Measurements from ENCODE around the gene DDIT4L. TPM values are rescaled to one million over a fixed set of nuclear protein-coding genes. Genes with fewer than 3 reads are reported as not detected.

DDIT4L gene
- total and polyA plus RNA-seq, 10 of the 15 experiments (the other 5 are each of a cell fraction or from before 2014, with no cell fraction given) = 0.02 to 0.08 TPM; not detected in 8

DNA sequence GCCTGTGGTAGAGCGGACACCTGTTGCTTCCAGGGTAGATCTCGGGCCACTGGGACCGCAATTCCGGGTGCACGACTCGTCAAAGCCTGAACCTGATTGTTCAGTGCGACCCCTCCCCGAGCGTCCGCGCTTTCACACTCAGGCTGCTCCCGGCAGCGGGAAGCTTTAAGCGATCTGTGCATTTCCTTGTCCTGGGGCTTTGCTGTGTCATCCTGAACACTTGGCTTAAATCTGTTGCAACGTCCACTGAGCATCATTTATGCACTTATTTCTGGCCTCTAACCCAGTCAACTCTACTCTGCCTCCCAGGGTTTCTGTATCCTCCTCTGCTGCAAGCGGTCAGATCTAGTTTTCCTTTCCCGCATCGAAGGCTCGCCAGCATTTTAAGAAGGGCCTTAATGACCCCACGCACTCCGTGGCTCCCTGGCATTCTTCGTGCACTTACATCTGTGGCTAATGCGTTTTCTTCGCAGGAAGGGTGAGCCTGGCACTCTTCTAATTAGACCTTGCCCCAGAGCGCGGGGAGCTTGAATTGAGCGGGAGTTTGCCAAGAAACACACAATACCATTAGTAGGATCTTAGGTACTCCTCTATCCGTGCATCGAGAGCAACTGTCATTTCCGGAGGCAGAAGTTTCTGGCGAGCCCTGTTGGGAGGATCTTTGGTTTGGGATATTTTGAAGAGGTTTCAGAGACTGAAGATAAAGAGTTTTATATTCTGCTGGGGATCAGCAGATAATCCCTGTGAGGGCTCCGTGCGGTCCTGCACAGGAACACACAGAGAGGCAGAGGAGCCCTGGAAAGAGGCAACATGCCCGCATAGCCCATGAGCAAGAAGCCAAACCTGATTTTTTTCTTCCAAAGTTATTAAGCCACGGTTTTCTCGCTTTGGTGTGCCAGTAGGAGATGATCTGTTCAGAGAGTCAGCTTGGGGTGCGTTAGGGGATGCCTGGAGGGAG, 654 bp upstream of the DDIT4L start (continued):
- TF ChIP-seq WRNIP1 (IDR thresholded peaks at IDR 0.05; ENCODE audit: borderline replicate concordance, low read depth, low read length) (no peak), GABPA (IDR thresholded peaks at IDR 0.05; ENCODE audit: low read depth) (no peak), IKZF2 (IDR thresholded peaks at IDR 0.05) (no peak)
- TF ChIP-seq, protein P1, sequence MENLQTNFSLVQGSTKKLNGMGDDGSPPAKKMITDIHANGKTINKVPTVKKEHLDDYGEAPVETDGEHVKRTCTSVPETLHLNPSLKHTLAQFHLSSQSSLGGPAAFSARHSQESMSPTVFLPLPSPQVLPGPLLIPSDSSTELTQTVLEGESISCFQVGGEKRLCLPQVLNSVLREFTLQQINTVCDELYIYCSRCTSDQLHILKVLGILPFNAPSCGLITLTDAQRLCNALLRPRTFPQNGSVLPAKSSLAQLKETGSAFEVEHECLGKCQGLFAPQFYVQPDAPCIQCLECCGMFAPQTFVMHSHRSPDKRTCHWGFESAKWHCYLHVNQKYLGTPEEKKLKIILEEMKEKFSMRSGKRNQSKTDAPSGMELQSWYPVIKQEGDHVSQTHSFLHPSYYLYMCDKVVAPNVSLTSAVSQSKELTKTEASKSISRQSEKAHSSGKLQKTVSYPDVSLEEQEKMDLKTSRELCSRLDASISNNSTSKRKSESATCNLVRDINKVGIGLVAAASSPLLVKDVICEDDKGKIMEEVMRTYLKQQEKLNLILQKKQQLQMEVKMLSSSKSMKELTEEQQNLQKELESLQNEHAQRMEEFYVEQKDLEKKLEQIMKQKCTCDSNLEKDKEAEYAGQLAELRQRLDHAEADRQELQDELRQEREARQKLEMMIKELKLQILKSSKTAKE (IDR thresholded peaks at IDR 0.05; ENCODE audit: low read depth, poor library complexity, severe bottlenecking) = no peak
- TF ChIP-seq, protein P2, sequence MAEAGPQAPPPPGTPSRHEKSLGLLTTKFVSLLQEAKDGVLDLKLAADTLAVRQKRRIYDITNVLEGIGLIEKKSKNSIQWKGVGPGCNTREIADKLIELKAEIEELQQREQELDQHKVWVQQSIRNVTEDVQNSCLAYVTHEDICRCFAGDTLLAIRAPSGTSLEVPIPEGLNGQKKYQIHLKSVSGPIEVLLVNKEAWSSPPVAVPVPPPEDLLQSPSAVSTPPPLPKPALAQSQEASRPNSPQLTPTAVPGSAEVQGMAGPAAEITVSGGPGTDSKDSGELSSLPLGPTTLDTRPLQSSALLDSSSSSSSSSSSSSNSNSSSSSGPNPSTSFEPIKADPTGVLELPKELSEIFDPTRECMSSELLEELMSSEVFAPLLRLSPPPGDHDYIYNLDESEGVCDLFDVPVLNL (IDR thresholded peaks at IDR 0.05; ENCODE audit: low read depth, low read length) = no peak

DNA sequence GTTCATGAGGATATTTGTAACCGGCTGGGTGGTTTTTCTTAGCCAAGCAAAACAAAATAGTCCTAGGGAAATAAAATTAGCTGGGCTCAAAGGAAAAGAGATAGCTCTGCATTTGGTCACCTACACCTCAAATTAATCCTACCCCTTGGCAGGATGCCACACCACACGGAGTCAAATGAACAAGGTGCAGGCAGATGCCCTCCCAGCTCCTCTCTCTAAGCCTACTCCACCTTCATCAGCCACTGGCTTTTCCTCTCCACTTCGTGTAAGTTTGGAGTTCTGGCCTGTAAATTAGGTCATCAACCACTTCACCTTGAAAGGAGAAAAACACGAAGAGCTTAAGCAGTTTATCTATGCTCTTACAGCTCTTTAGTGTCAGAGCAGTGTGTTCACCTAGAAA, 1.4 kb downstream of the DDIT4L start:
- ATAC-seq (no peak), DNase-seq (ENCODE audit: low read depth, low spot score) (no peak), FAIRE-seq (no peak)
- Histone ChIP-seq H3K27me3 (replicated peaks in 1 of 2; ENCODE audit: control insufficient read depth in 2 of 2, insufficient read depth in 2 of 2, low read length in 1 of 2) (peaks cover 8% of the 10 kb centered on the region in 2 experiments), H2AFZ (ENCODE audit: control insufficient read depth, low read depth, low read length) (no peak overlapping the region), H4K20me1 (ENCODE audit: control insufficient read depth, insufficient read depth) (no peaks in the 10 kb centered on the region), H3K4me2 (ENCODE audit: control insufficient read depth, insufficient read depth) (no peak overlapping the region), H3K79me2 (ENCODE audit: control insufficient read depth, insufficient read depth, low read length) (no peaks in the 10 kb centered on the region), H3K9ac (ENCODE audit: control insufficient read depth, insufficient read depth, low read length) (no peak overlapping the region), H3K36me3 (ENCODE audit: control insufficient read depth in 2 of 2, insufficient read depth in 2 of 2, low read length in 1 of 2) (no peaks in the 10 kb centered on the region), H3K9me3 (replicated peaks; ENCODE audit: control insufficient read depth, insufficient read depth, low read length) (no peaks in the 10 kb centered on the region), H3K4me3 (no peak overlapping the region), H3K27ac (ENCODE audit: control insufficient read depth, insufficient read depth) (no peak overlapping the region), H3K4me1 (ENCODE audit: control insufficient read depth, insufficient read depth, low read length) (no peaks in the 10 kb centered on the region)
- ChIA-PET POLR2A (no interaction called here), SMC1A (ENCODE audit: uncharacterized antibody, unreplicated experiment) (interaction anchor here (0.7 to 1.7 kb wide), 4 partner anchors 12 to 86 kb away, joined by 3 to 4 read pairs (median 4); no protein-coding TSS in a partner anchor), CTCF (interaction anchor here (0.7 to 0.8 kb wide), 2 partner anchors 64 to 109 kb away, joined by 3 read pairs; no protein-coding TSS in a partner anchor), RAD21 (ENCODE audit: unreplicated experiment) (no interaction called here)
- 52% methylated on average over 4 of the region's 4 CpGs for WGBS (ENCODE audit: insufficient coverage, insufficient replicate concordance, low lambda C conversion rate, missing lambda C conversion rate)
- in situ Hi-C loops (cut with MboI) = no loop called here
- intact Hi-C loops (cut with micrococcal nuclease; ENCODE audit: unreplicated experiment) = no loop called here
- BruUV-seq (replicated peaks) = no TSS peak
- TF ChIP-seq, protein P3, sequence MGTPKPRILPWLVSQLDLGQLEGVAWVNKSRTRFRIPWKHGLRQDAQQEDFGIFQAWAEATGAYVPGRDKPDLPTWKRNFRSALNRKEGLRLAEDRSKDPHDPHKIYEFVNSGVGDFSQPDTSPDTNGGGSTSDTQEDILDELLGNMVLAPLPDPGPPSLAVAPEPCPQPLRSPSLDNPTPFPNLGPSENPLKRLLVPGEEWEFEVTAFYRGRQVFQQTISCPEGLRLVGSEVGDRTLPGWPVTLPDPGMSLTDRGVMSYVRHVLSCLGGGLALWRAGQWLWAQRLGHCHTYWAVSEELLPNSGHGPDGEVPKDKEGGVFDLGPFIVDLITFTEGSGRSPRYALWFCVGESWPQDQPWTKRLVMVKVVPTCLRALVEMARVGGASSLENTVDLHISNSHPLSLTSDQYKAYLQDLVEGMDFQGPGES (IDR thresholded peaks at IDR 0.05) = no peak
- TF ChIP-seq CHD1 (IDR thresholded peaks at IDR 0.05; ENCODE audit: low read depth, low read length) (no peak), NRF1 (conservative IDR thresholded peaks at IDR 0.05; ENCODE audit: low read depth, low read length) (no peak), KDM1A (IDR thresholded peaks at IDR 0.05; ENCODE audit: borderline replicate concordance) (no peak)
- TF ChIP-seq, protein P4, sequence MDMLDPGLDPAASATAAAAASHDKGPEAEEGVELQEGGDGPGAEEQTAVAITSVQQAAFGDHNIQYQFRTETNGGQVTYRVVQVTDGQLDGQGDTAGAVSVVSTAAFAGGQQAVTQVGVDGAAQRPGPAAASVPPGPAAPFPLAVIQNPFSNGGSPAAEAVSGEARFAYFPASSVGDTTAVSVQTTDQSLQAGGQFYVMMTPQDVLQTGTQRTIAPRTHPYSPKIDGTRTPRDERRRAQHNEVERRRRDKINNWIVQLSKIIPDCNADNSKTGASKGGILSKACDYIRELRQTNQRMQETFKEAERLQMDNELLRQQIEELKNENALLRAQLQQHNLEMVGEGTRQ (IDR thresholded peaks at IDR 0.05; ENCODE audit: borderline replicate concordance, low read depth, low read length) = no peak
- TF ChIP-seq, protein P5, sequence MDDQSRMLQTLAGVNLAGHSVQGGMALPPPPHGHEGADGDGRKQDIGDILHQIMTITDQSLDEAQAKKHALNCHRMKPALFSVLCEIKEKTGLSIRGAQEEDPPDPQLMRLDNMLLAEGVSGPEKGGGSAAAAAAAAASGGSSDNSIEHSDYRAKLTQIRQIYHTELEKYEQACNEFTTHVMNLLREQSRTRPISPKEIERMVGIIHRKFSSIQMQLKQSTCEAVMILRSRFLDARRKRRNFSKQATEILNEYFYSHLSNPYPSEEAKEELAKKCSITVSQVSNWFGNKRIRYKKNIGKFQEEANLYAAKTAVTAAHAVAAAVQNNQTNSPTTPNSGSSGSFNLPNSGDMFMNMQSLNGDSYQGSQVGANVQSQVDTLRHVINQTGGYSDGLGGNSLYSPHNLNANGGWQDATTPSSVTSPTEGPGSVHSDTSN (IDR thresholded peaks at IDR 0.05; ENCODE audit: insufficient replicate concordance, low read depth, low read length) = no peak
